Bladder microvascular endothelial cell (primary cell): Measurements from ENCODE around the gene ZNF101. TPM values are rescaled to one million over a fixed set of nuclear protein-coding genes. Genes with fewer than 3 reads are reported as not detected.

ENCODE experiments used
- total RNA-seq: library from RNA; depleted of rRNA; stranded (reverse); fragments of >200 nt; gene quantifications from 2 replicates; pipeline ENCODE4 v1.2.3, GENCODE V29; 2014

The ZNF101 gene
- total RNA-seq = 9.7 and 13.0 TPM in 2 replicates

GRCh38 chr19:19668230-19669012, at the start of gene ZNF101:
Gene ZNF101, plus strand, starts transcription at chr19:19668839. Its CDS starts 125 bp downstream, at chr19:19668964.

GRCh38 chr19:19627621-19628500, 40.8 kb upstream of the ZNF101 start, which contains the start of gene LPAR2:
Gene LPAR2, minus strand, starts transcription at chr19:19628220. Its CDS starts 945 bp downstream, at chr19:19627275.

GRCh38 chr19:19643158-19644053, 25.2 kb upstream of the ZNF101 start, which contains the start of gene GMIP:
Gene GMIP, minus strand, starts transcription at chr19:19643657. Its CDS starts 128 bp downstream, at chr19:19643529.

GRCh38 chr19:19663256-19664120, 5.2 kb upstream of the ZNF101 start, which contains the start of gene ATP13A1:
Gene ATP13A1, minus strand, starts transcription at chr19:19663676. Its CDS starts 10 bp downstream, at chr19:19663666.

GRCh38 chr19:19732579-19733501, 64.2 kb downstream of the ZNF101 start, which contains the start of gene ZNF14:
Gene ZNF14, minus strand, starts transcription at chr19:19733112. Its CDS starts 154 bp downstream, at chr19:19732958.

Other genes starting within 250 kb of the ZNF101 start
- 1.0 and 1.3 TPM in 2 replicates for gene TSSK6, start 153.3 kb upstream of the ZNF101 start, total RNA-seq
- 183 and 201 TPM in 2 replicates for gene NDUFA13, start 152.6 kb upstream of the ZNF101 start, total RNA-seq
- gene YJEFN3, start 139.9 kb upstream of the ZNF101 start, total RNA-seq = 0.31 TPM in 1 of 2 replicates, not detected in the other
- gene CILP2, start 130.6 kb upstream of the ZNF101 start, total RNA-seq = under 0.01 TPM in 1 of 2 replicates, not detected in the other
- gene PBX4, start 50.2 kb upstream of the ZNF101 start, total RNA-seq = 0.06 TPM in 1 of 2 replicates, not detected in the other
- 0.16 and 1.2 TPM in 2 replicates for gene LPAR2, start 40.6 kb upstream of the ZNF101 start, total RNA-seq
- gene GMIP, start 25.2 kb upstream of the ZNF101 start, total RNA-seq = 5.5 and 9.8 TPM in 2 replicates
- 18.6 and 37.9 TPM in 2 replicates for gene ATP13A1, start 5.2 kb upstream of the ZNF101 start, total RNA-seq
- gene ZNF14, start 64.3 kb downstream of the ZNF101 start, total RNA-seq = 3.4 and 5.3 TPM in 2 replicates
- 5.7 and 13.2 TPM in 2 replicates for gene ZNF506, start 152.9 kb downstream of the ZNF101 start, total RNA-seq
- gene ZNF253, start 197.0 kb downstream of the ZNF101 start, total RNA-seq = 2.3 and 4.3 TPM in 2 replicates
- 3.6 and 7.0 TPM in 2 replicates for gene ZNF93, start 232.1 kb downstream of the ZNF101 start, total RNA-seq